Right atrium auricular region (tissue), 2 donors: ENCODE data around the gene CDC42BPA. TPM values are rescaled to one million over a fixed set of nuclear protein-coding genes. Genes with fewer than 3 reads are reported as not detected.

Experiments used
- DNase-seq: peaks from one replicate; pipeline ENCODE4 v3.0.0-alpha.2; 2019; ENCODE audit warnings: low spot score
- H3K27ac ChIP-seq, 2 donors: fragments of 200-600 bp; sonication (generic); 1 replicate in 1 of 2; 2 replicates in 1 of 2; pipeline ENCODE4 v1.5.1; 2016 to 2019
- H3K27me3 ChIP-seq, 2 donors: fragments of 200-600 bp; sonication (generic); one replicate each; pipeline versions ENCODE4 v1.5.1 to v1.6.0; 2017 to 2019
- H3K36me3 ChIP-seq: fragments of 200-600 bp; sonication (generic); one replicate; pipeline ENCODE4 v1.5.1; 2016
- H3K4me1 ChIP-seq, 2 donors: fragments of 200-600 bp; sonication (generic); one replicate each; pipeline versions ENCODE4 v1.5.1 to v1.6.0; 2017 to 2019
- H3K4me3 ChIP-seq, 2 donors: fragments of 200-600 bp; sonication (generic); 1 replicate in 1 of 2; 2 replicates in 1 of 2; pipeline ENCODE4 v1.5.1; 2017 to 2019; ENCODE audit warnings: mild to moderate bottlenecking in 1 of 2, moderate library complexity in 1 of 2
- H3K9me3 ChIP-seq, 2 donors: fragments of 200-600 bp; sonication (generic); one replicate each; pipeline ENCODE4 v1.5.1; 2019
- CTCF ChIP-seq, 2 donors: fragments of 200-600 bp; sonication (generic); IDR thresholded peaks; one replicate each; pipeline ENCODE4 v1.5.1; 2019; ENCODE audit warnings: antibody characterized with exemption in 2 of 2
- total RNA-seq, 2 donors: library from RNA; depleted of rRNA; stranded (reverse); fragments of >200 nt; gene quantifications; one replicate each; pipeline ENCODE4 v1.1.0, GENCODE V29; 2016

The CDC42BPA gene, protein sequence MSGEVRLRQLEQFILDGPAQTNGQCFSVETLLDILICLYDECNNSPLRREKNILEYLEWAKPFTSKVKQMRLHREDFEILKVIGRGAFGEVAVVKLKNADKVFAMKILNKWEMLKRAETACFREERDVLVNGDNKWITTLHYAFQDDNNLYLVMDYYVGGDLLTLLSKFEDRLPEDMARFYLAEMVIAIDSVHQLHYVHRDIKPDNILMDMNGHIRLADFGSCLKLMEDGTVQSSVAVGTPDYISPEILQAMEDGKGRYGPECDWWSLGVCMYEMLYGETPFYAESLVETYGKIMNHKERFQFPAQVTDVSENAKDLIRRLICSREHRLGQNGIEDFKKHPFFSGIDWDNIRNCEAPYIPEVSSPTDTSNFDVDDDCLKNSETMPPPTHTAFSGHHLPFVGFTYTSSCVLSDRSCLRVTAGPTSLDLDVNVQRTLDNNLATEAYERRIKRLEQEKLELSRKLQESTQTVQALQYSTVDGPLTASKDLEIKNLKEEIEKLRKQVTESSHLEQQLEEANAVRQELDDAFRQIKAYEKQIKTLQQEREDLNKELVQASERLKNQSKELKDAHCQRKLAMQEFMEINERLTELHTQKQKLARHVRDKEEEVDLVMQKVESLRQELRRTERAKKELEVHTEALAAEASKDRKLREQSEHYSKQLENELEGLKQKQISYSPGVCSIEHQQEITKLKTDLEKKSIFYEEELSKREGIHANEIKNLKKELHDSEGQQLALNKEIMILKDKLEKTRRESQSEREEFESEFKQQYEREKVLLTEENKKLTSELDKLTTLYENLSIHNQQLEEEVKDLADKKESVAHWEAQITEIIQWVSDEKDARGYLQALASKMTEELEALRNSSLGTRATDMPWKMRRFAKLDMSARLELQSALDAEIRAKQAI (N-terminal part only)
- 10 to 100 TPM; 26.0 to 32.0 TPM for total RNA-seq

- TF ChIP-seq CTCF (IDR thresholded peaks at IDR 0.05) = no peak
- H3K27ac ChIP-seq = peak within 1 kb of the TSS; percentile 93 to 95
These were observed at the start of gene CDC42BPA for GRCh38 chr1:227318016-227318852. TSS of gene CDC42BPA (minus strand) at chr1:227318492. CDS start at chr1:227317182, 1,310 bp downstream.

GRCh38 chr1:227368009-227368408 is 49.7 kb upstream of the CDC42BPA start:
- DNase-seq = no peak
- Histone ChIP-seq H3K9me3 (no peaks in the 10 kb centered on the region), H3K27ac (no peak overlapping the region), H3K36me3 (no peaks in the 10 kb centered on the region), H3K4me1 (no peaks in the 10 kb centered on the region), H3K4me3 (no peak overlapping the region), H3K27me3 (no peaks in the 10 kb centered on the region)
- TF ChIP-seq CTCF (IDR thresholded peaks at IDR 0.05) = no peak

More at GRCh38 chr1:227318016-227318852, at the start of gene CDC42BPA:
- Histone ChIP-seq H3K27me3 (no peaks in the 10 kb centered on the region), H3K9me3 (no peaks in the 10 kb centered on the region), H3K36me3 (no peaks in the 10 kb centered on the region), H3K4me1 (peaks cover 0 to 15% of the 10 kb centered on the region in 2 donors), H3K4me3 (peak within 1 kb of the TSS; percentile 69 to 91)
- DNase-seq = peak; percentile 75

GRCh38 chr1:227365473-227366431 is 47.5 kb upstream of the CDC42BPA start:
- Histone ChIP-seq H3K9me3 (no peaks in the 10 kb centered on the region), H3K4me3 (no peak overlapping the region), H3K36me3 (no peaks in the 10 kb centered on the region), H3K4me1 (no peaks in the 10 kb centered on the region), H3K27ac (no peak overlapping the region), H3K27me3 (no peaks in the 10 kb centered on the region)
- TF ChIP-seq CTCF (IDR thresholded peaks at IDR 0.05) = no peak
- no peak for DNase-seq

DNA sequence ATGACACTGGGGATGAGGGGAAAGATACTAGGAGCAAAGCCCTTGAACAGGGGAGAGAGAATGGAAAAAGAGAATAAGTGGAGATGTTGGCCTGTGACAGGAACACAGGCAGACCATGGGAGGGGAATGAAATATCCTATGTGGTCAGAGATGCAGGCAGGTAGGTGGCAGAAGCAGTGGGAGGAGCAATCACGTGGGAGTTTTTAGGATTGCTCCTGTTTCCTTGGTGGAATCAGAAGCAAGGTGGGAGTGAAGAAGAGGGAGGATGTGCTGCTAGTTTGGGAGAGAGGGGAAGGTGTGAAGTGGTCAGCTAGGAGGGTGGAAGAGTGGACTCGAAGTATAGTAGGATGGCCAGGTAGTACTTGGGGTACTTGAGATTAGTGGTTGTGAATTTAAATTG is 46.4 kb upstream of the CDC42BPA start:
- no peaks in the 10 kb centered on the region for H3K27me3 ChIP-seq
- H3K4me1 ChIP-seq = no peaks in the 10 kb centered on the region
- no peak overlapping the region for H3K4me3 ChIP-seq
- no peaks in the 10 kb centered on the region for H3K9me3 ChIP-seq
- DNase-seq = no peak
- no peak for TF ChIP-seq CTCF (IDR thresholded peaks at IDR 0.05)
- H3K27ac ChIP-seq = no peak overlapping the region
- H3K36me3 ChIP-seq = no peaks in the 10 kb centered on the region
